G401.6 (cell line): ENCODE results near the gene PRRT1.
A peak's percentile ranks its signal among the peaks of the same experiment; 100 is the strongest.
"Not testable (repeated sequence)": the region's sequence is repeated elsewhere in the genome, so short reads cannot be mapped to it uniquely, and the experiment has no call there.

Experiments used
- FAIRE-seq: peaks from 2 replicates; lab custom pipeline; 2012; peaks lifted over from hg19 to GRCh38; lab: Jason Lieb, UNC

Gene PRRT1

DNA sequence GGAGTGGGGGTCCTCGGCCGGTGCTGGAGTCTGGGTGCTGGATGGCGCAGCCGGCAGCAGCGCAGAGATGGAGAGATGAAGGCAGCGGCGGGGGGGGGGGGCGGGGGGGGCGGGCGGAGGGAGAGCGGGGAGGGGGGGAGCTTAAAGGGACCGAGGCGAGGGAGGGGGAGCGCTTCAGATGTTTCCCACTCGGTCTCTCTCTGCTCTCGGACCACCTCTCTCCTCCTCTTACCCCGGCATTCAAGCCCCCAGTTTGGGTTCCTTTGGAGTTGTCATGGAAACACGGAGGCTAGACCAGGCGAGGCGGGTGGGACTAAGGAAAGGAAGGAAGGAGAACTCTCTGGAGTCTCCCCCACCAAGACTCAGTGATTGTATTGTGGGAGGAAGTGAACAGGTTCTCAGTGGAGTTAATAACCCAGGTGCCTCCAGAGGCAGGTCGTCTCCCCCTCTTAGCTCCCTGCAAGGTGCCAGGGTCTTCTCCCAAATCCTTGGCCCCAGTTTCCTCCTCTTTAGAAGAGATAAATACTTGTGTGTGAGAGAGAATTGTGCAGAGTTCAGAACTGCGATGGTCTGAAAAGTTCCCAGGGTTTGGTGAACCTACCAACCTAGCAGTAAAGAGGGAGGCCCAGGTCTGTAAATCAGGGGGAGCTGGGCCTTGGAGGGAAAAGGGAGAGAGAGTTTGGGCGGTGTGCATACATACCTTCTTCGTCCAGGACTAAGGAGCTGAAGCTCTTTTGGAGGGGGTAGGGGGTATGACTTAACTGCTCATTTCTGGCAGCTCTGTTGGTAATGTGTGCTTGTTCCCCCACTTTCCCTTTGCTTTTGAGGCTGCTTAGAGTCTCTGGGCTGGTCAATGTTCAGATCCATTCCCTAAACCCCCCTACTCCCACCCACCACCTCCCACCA is at the start of gene PRRT1:
Gene PRRT1, minus strand, starts transcription at position 77 of the 906 bp plus-strand sequence. CDS start 112 bp downstream, outside the sequence.
- no peak for FAIRE-seq

GRCh38 chr6:32200711-32201475 is 49.2 kb upstream of the PRRT1 start:
- no peak for FAIRE-seq

- FAIRE-seq = no peak
Observed at GRCh38 chr6:32198866-32199265, 47.1 kb upstream of the PRRT1 start.

DNA sequence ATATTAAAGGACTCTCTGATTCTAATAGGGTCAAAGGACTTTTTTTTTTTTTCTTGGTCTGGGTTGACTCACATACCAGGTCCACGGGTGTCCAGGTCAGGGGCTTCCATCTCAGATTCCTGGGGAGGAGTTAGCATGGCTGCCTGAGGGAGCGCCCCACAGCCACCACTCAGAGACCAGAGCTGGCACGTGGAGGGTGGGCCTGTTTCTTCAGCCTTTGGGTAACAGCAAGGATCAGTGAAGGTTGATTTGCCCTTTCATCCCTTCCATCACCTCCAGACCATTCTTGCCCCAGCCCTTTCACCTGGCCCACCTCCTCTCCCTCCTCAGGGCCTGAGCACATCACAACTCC is 46.6 kb upstream of the PRRT1 start:
- no peak for FAIRE-seq

GRCh38 chr6:32196682-32197616 is 45.2 kb upstream of the PRRT1 start:
- no peak for FAIRE-seq

- FAIRE-seq = no peak
Observed at GRCh38 chr6:32195902-32196681, 44.4 kb upstream of the PRRT1 start.

GRCh38 chr6:32195652-32195901 is 43.8 kb upstream of the PRRT1 start:
- peak; percentile 98 for FAIRE-seq

DNA sequence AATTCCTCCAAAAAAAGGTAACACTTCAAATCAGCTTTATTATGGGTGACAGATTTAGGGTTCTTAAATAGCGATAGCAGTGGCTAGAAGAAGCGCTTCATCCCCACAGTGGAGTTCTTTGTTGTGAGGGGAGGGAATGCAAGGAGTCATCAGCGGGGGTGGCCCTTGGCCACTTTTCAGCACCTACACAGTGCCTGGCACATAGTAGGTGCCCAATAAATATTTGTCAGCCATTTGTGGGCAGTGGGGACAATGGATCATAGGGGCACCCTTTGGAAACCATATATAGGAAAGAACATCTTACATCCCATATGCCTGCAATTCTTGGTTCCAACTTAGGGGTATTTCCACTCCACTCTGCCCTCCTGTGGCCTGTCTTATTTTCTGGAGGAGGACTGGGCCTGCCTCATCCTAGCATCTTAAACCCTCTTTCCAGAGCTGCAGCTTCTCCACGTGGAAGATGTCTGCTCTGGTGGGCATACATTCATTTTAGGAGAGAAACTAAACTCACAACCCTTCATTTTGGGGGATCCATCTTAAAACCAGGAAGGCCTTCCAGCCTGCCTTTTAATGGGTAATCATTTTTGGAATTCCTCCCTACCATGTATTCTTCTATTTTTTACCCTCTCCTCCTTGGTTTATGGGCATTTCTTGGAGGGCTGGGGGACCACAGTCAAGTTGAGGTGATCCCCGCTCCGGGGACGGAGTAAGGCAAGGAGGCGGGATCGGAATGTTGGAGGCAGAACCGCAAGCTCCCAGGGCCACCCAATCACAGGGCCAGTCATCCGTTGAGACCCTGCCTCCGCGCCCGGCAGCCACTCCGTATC is 43.3 kb upstream of the PRRT1 start:
- no peak for FAIRE-seq

- no peak for FAIRE-seq
Observed at GRCh38 chr6:32194388-32194787, 42.6 kb upstream of the PRRT1 start.

GRCh38 chr6:32193096-32193495 is 41.4 kb upstream of the PRRT1 start:
- not testable (repeated sequence) for FAIRE-seq

GRCh38 chr6:32192608-32193039 is 40.9 kb upstream of the PRRT1 start, which contains the start of gene GPSM3:
TSS of gene GPSM3 (minus strand) at chr6:32192643. CDS start at chr6:32192513, 130 bp downstream.
- FAIRE-seq = no peak

GRCh38 chr6:32191696-32192607 is 40.2 kb upstream of the PRRT1 start:
- no peak for FAIRE-seq

GRCh38 chr6:32190911-32191677 is 39.4 kb upstream of the PRRT1 start:
- no peak for FAIRE-seq

DNA sequence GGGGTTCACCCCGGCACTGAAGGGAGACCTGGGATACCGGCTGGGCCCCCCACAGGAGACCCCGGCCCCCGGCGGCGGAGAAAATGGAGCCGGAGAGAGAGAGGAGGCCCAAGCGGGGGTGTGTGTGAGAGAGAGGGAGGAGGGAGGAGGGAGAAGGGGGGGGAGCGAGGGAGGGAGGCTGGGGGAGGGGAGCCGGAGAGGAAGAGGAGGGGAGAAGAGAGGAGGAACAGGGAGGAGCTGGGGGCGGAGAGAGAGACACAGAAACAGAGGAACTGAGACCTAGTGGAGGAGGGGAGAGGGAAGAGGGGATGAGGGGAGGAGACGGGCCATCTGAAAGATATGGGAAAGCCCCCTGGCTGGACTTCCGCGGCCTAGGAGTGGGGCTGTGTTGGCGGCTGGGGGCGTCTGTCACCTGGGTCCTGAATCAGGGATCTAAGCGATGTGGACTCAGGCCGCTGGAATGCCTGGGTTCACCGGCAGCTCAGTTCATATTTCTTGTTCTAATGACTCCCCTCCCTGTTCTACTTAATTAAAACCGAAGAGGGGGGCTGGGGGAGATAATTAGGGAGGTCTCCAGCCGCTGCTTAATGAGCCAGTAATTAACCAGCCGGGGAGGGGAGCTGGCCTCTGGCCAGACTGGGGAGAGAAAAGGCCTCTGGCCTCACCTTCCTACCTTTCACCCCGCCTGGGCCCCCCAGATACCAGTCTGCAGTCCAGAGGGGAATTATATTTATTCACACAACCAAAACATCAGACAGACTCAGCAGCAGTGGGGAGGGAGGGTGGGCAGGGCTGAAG is 38.5 kb upstream of the PRRT1 start, which contains the start of gene PBX2:
Gene PBX2, minus strand, starts transcription at position 149 of the 798 bp plus-strand sequence. CDS start 287 bp downstream, outside the sequence.
- FAIRE-seq = no peak

DNA sequence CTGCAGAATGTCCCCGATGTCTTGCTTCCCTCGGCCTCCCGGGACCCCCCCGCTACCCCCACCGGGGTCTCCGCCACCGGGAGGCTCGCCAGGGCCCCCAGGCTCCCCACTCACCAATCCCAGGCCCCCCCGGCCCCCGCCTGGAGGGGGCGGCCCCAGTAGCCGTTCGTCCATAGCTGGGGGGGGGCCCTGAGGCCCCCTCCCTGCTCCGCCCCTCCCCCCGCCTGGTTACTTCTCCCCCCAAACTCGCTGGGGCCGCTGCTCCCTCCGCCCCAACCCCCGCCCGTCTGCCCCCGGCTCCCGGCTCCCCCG is 38.0 kb upstream of the PRRT1 start:
- FAIRE-seq = no peak

DNA sequence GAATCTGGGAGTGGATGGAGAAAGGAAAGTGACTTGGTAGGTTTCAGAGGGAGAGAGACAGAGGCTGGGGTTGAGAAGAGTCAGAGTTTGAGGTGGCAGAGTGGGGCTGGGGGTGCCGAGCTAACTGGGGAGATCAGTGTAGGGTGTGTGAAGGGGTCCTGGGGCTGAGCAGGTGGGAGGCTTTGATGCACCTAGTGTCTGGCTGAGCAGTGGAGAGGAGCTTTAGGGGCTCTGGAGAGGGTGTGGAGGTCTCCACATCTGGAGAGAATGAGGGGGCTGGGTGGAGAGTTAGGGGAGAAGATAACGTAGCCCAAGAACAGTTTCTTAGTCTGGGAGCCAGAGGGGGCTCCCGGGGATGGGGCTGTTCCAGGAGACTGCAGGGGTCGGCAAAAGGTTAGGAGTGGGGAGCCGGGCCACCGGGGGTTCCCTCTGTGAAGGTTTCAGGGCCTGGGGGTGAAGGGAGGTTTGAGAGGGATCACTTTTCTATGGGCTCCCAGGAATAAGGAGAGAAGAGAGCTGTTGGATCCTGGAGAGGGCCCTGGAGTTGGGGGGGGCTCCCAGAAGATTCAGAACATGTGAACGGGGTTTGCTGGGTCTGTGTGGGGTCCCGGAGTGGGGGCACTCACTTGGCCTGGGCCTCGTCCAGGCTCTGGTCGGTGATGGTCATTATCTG is 37.5 kb upstream of the PRRT1 start:
- FAIRE-seq = no peak

DNA sequence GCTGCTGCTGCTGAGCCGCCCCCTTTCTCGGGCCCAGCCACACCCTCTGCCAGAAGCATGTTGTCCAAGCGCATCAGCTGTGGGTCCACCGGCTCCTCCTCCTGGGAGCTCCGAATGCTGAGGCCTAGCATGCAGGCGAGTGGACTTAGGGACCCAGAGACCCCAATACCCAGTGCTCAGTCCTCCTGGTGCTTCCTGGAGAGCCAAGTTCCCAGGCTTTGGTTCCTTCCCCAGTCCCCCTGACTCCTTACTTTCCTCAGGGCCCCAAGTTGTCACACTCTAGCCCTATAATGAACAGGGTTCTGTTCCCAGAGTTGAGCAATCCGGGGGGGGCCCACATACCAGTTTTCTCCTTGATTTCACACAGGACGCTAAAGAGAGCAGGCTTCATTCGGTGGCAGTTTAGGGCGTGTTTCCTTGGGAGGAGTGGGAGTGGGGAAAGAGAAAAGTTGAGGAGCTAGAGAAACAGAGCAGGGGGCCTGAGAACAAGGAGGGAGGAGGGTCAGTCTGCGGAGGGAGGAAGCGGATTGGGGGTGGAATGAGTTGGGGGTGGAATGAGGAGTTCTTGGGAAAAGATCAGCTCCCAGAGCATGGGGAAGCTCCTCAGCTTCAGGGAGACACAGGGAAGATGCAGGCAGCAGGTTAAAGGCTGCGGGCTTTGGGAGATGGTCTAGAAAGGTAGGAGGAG is 36.8 kb upstream of the PRRT1 start:
- no peak for FAIRE-seq
